ENCODE data around the gene TRAF7. TPM values are rescaled to one million over a fixed set of nuclear protein-coding genes. Genes with fewer than 3 reads are reported as not detected.

Gene TRAF7
- total and polyA plus RNA-seq, 2 of the 8 experiments (the other 6 are each of a cell fraction or from before 2014, with no cell fraction given): 96.8 to 148 TPM

GRCh38 chr16:2142942-2143877 lies 12.4 kb upstream of the TRAF7 start (continued):
- no peak for TF ChIP-seq CHD7 (IDR thresholded peaks at IDR 0.05; ENCODE audit: insufficient replicate concordance, low read length)
- no peak for TF ChIP-seq CREB1 (IDR thresholded peaks at IDR 0.05)
- TF ChIP-seq TAF1 (IDR thresholded peaks at IDR 0.05; ENCODE audit: low read depth, low read length): no peak
- TF ChIP-seq NANOG (IDR thresholded peaks at IDR 0.05; ENCODE audit: insufficient read depth, low read depth, low read length, poor library complexity, severe bottlenecking): no peak
- no peak for TF ChIP-seq CBX8 (IDR thresholded peaks at IDR 0.05; ENCODE audit: borderline replicate concordance, low read depth, low read length)
- TF ChIP-seq BACH1 (IDR thresholded peaks at IDR 0.05; ENCODE audit: low read length): no peak
- TF ChIP-seq HDAC6 (IDR thresholded peaks at IDR 0.05; ENCODE audit: low read depth, low read length): no peak
